CD14-positive monocyte (primary cell): Measurements from ENCODE around the gene GALNT14. TPM values are rescaled to one million over a fixed set of nuclear protein-coding genes. Genes with fewer than 3 reads are reported as not detected.

Experiments
- DNase-seq, 3 donors: peaks; one replicate each; pipeline ENCODE4 v3.0.0-alpha.2; 2011 to 2022
- H2AFZ ChIP-seq: 2 replicates; pipeline ENCODE4 v1.6.0; 2012; ENCODE audit warnings: mild to moderate bottlenecking, low read depth, low read length, inconsistent platforms; ENCODE audit not compliant: insufficient read depth, poor library complexity, severe bottlenecking
- H3K27ac ChIP-seq, 2 donors: 1 replicate in 1 of 2; 2 replicates in 1 of 2; pipeline ENCODE4 v1.5.1; 2012 to 2013; ENCODE audit warnings: low read length in 2 of 2, control low read depth in 1 of 2, inconsistent platforms in 1 of 2, low read depth in 1 of 2, mild to moderate bottlenecking in 1 of 2
- H3K27me3 ChIP-seq, 2 donors: one replicate each; pipeline versions ENCODE4 v1.6.0 to v1.6.1; 2011 to 2013; ENCODE audit warnings: low read length in 2 of 2; ENCODE audit not compliant: control insufficient read depth in 2 of 2, insufficient read depth in 2 of 2
- H3K36me3 ChIP-seq, 2 donors: replicated peaks in 1 of 2; 1 replicate in 1 of 2; 2 replicates in 1 of 2; pipeline versions ENCODE4 v1.5.1 to v1.6.1; 2012 to 2013; ENCODE audit warnings: low read length in 2 of 2, control low read depth in 1 of 2, inconsistent platforms in 1 of 2, mild to moderate bottlenecking in 1 of 2; ENCODE audit not compliant: insufficient read depth in 2 of 2, control insufficient read depth in 1 of 2
- H3K4me1 ChIP-seq, 2 donors: 1 replicate in 1 of 2; 2 replicates in 1 of 2; pipeline versions ENCODE4 v1.5.1 to v1.6.1; 2012 to 2013; ENCODE audit warnings: low read length in 2 of 2, control low read depth in 1 of 2, inconsistent platforms in 1 of 2, mild to moderate bottlenecking in 1 of 2, moderate library complexity in 1 of 2; ENCODE audit not compliant: insufficient read depth in 2 of 2, control insufficient read depth in 1 of 2
- H3K4me2 ChIP-seq: replicated peaks from 2 replicates; pipeline ENCODE3; 2012; ENCODE audit warnings: low read length, moderate library complexity, mild to moderate bottlenecking; ENCODE audit not compliant: poor library complexity, severe bottlenecking; ENCODE audit errors: extremely low read depth
- H3K4me3 ChIP-seq, 3 experiments: fragments of 200-600 bp in 1 of 3; sonication (generic) in 1 of 3; replicated peaks in 1 of 3; 1 replicate in 2 of 3; 2 replicates in 1 of 3; pipeline ENCODE4 v1.5.1; 2011 to 2013; ENCODE audit warnings: low read length in 3 of 3, mild to moderate bottlenecking in 3 of 3, control low read depth in 2 of 3, low read depth in 2 of 3, inconsistent platforms in 1 of 3, moderate library complexity in 1 of 3
- H3K79me2 ChIP-seq: 2 replicates; pipeline ENCODE4 v1.6.0; 2012; ENCODE audit warnings: mild to moderate bottlenecking, control low read depth, inconsistent platforms, low read length, moderate library complexity; ENCODE audit not compliant: insufficient read depth
- H3K9ac ChIP-seq: 2 replicates; pipeline ENCODE4 v1.6.0; 2017; ENCODE audit warnings: low read length, mild to moderate bottlenecking; ENCODE audit not compliant: insufficient read depth, poor library complexity, severe bottlenecking
- H3K9me3 ChIP-seq, 2 donors: replicated peaks in 1 of 2; 1 replicate in 1 of 2; 2 replicates in 1 of 2; pipeline versions ENCODE4 v1.5.1 to v1.6.1; 2012 to 2013; ENCODE audit warnings: low read length in 2 of 2, control low read depth in 1 of 2; ENCODE audit not compliant: control insufficient read depth in 1 of 2, insufficient read depth in 1 of 2
- H4K20me1 ChIP-seq: 2 replicates; pipeline ENCODE4 v1.6.0; 2012; ENCODE audit warnings: mild to moderate bottlenecking, low read length, control low read depth, moderate library complexity; ENCODE audit not compliant: insufficient read depth
- H3K27ac Mint-ChIP-seq, 7 donors: one replicate each; pipeline ENCODE4 v1.8.0; 2020; ENCODE audit warnings: mild to moderate bottlenecking in 7 of 7, mixed read lengths in 7 of 7, moderate library complexity in 6 of 7, inconsistent platforms in 2 of 7
- H3K27me3 Mint-ChIP-seq, 3 donors: one replicate each; pipeline ENCODE4 v1.8.0; 2021 to 2022; ENCODE audit warnings: low read depth in 3 of 3, mild to moderate bottlenecking in 3 of 3, mixed read lengths in 3 of 3, moderate library complexity in 3 of 3, inconsistent platforms in 1 of 3
- H3K36me3 Mint-ChIP-seq, 2 donors: one replicate each; pipeline ENCODE4 v1.8.0; 2020; ENCODE audit warnings: mixed read lengths in 2 of 2, inconsistent platforms in 1 of 2, mild to moderate bottlenecking in 1 of 2
- H3K4me1 Mint-ChIP-seq: one replicate; pipeline ENCODE4 v1.8.0; 2020; ENCODE audit warnings: mild to moderate bottlenecking, mixed read lengths
- H3K4me3 Mint-ChIP-seq, 2 donors: one replicate each; pipeline ENCODE4 v1.8.0; 2020; ENCODE audit warnings: mild to moderate bottlenecking in 2 of 2, mixed read lengths in 2 of 2, moderate library complexity in 1 of 2
- H3K9me3 Mint-ChIP-seq, 7 donors: one replicate each; pipeline ENCODE4 v1.8.0; 2020 to 2022; ENCODE audit warnings: mixed read lengths in 7 of 7, mild to moderate bottlenecking in 6 of 7, moderate library complexity in 6 of 7, inconsistent platforms in 2 of 7
- CTCF ChIP-seq: fragments of 200-600 bp; IDR thresholded peaks from one replicate; pipeline ENCODE4 v1.8.0; 2022; ENCODE audit warnings: antibody characterized with exemption, mild to moderate bottlenecking
- WGBS: methylation state at CpG from one replicate; pipeline ENCODE4 v1.1.5; 2013; ENCODE audit warnings: missing lambda C conversion rate; ENCODE audit not compliant: insufficient coverage; 5-methylcytosine and 5-hydroxymethylcytosine counted together
- intact Hi-C, 2 donors: fragments of 100-400 bp; cut with micrococcal nuclease; formaldehyde crosslinking; loops; one replicate each; pipeline versions ENCODE4 v1.15.0 to v1.15.1; 2023
- polyA plus RNA-seq, 3 donors: library from polyadenylated mRNA; depleted of rRNA in 1 of 3; unstranded in 2 of 3; stranded (reverse) in 1 of 3; fragments of 300-500 nt in 2 of 3; fragments of >200 nt in 1 of 3; fragmentation: Illumina TruSeq in 2 of 3; gene quantifications; 1 replicate in 2 of 3; 2 replicates in 1 of 3; pipeline ENCODE4 v1.2.3, GENCODE V29; 2012 to 2021

GALNT14 gene
- polyA plus RNA-seq, 3 donors, result 0.33 TPM; not detected in 2

- Histone ChIP-seq H3K27ac (no peak overlapping the region), H4K20me1 (no peaks in the 10 kb centered on the region), H3K4me3 (no peak overlapping the region), H3K9me3 (no peaks in the 10 kb centered on the region), H3K9ac (no peak overlapping the region), H3K27me3 (no peaks in the 10 kb centered on the region), H3K36me3 (no peaks in the 10 kb centered on the region), H2AFZ (no peak overlapping the region), H3K79me2 (no peaks in the 10 kb centered on the region), H3K4me1 (no peaks in the 10 kb centered on the region), H3K4me2 (no peak overlapping the region)
- Mint-ChIP-seq H3K36me3 (no peaks in the 10 kb centered on the region), H3K4me1 (no peaks in the 10 kb centered on the region), H3K27ac (no peak overlapping the region), H3K9me3 (no peaks in the 10 kb centered on the region), H3K4me3 (no peak overlapping the region), H3K27me3 (no peaks in the 10 kb centered on the region)
- intact Hi-C loops, result no loop called here
- WGBS, result 100% methylated on average over 2 of the region's 4 CpGs
- no peak for DNase-seq
- no peak for TF ChIP-seq CTCF
Measured at GRCh38 chr2:31078011-31078410, 60.2 kb downstream of the GALNT14 start.

- H3K36me3 ChIP-seq, result no peaks in the 10 kb centered on the region
- Mint-ChIP-seq H3K4me3 (no peak overlapping the region), H3K27ac (no peak overlapping the region), H3K9me3 (no peaks in the 10 kb centered on the region), H3K4me1 (peaks cover 2% of the 10 kb centered on the region), H3K36me3 (no peaks in the 10 kb centered on the region), H3K27me3 (peaks cover 0 to 3% (median 0%) of the 10 kb centered on the region in 3 donors)
- no peak overlapping the region for H3K4me3 ChIP-seq
- intact Hi-C loops, result no loop called here
- H3K79me2 ChIP-seq, result no peaks in the 10 kb centered on the region
- DNase-seq, result no peak
- H4K20me1 ChIP-seq, result no peaks in the 10 kb centered on the region
- H3K27ac ChIP-seq, result no peak overlapping the region
- TF ChIP-seq CTCF, result no peak
- H3K4me2 ChIP-seq, result no peak overlapping the region
- H2AFZ ChIP-seq, result no peak overlapping the region
- 93% methylated on average over 3 of the region's 6 CpGs for WGBS
- H3K27me3 ChIP-seq, result no peaks in the 10 kb centered on the region
- H3K9ac ChIP-seq, result no peak overlapping the region
- H3K9me3 ChIP-seq, result no peaks in the 10 kb centered on the region
- H3K4me1 ChIP-seq, result no peaks in the 10 kb centered on the region
Measured at GRCh38 chr2:31075941-31076590, 62.2 kb downstream of the GALNT14 start.
